Activated T-helper 17 cell treated with anti-CD3 and anti-CD28 coated beads, Interleukin-2, amount 50 U/mL, for 72 hours (primary cell): Measurements from ENCODE around the gene SECISBP2L. TPM values are rescaled to one million over a fixed set of nuclear protein-coding genes. Genes with fewer than 3 reads are reported as not detected.

Experiments used
- ATAC-seq: fragments of 150-1000 bp; cut with Tn5 transposase; replicated peaks from 2 replicates; pipeline ENCODE4 v1.10.0; 2021; ENCODE audit warnings: mild to moderate bottlenecking, moderate library complexity
- H3K27ac Mint-ChIP-seq: one replicate; pipeline ENCODE4 v1.8.0; 2022; ENCODE audit warnings: mixed read lengths
- H3K27me3 Mint-ChIP-seq: one replicate; pipeline ENCODE4 v1.8.0; 2022; ENCODE audit warnings: mixed read lengths
- H3K36me3 Mint-ChIP-seq: one replicate; pipeline ENCODE4 v1.8.0; 2022; ENCODE audit warnings: low read depth, mild to moderate bottlenecking, mixed read lengths
- H3K4me1 Mint-ChIP-seq: one replicate; pipeline ENCODE4 v1.8.0; 2022; ENCODE audit warnings: mixed read lengths
- H3K4me3 Mint-ChIP-seq: one replicate; pipeline ENCODE4 v1.8.0; 2022; ENCODE audit warnings: mild to moderate bottlenecking, mixed read lengths
- H3K9me3 Mint-ChIP-seq: one replicate; pipeline ENCODE4 v1.8.0; 2022; ENCODE audit warnings: mixed read lengths
- total RNA-seq, 2 donors: library from RNA; stranded (reverse); gene quantifications; one replicate each; pipeline ENCODE4 v1.2.3, GENCODE V29; 2022

SECISBP2L gene
- total RNA-seq, 2 donors from 2014 or later: 20.1 to 40.2 TPM

DNA sequence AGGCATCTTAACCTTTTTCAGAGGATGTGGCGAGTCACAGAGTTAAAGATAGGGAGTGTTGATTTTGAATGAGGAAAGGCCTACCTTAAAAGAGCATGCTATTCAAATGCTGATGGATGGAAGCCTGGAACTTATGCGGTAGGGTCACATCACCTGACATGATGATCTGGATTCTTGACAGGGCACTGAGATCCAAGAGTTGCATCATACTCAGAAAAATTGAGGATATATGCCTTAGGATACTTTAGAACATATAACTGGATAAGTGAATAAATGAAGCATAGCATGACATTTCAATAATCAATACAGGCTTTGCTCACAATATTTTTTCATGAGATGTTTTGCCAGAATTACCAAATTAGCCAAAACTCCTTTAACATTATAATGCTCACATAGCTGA, 20.1 kb upstream of the SECISBP2L start:
- Mint-ChIP-seq H3K4me3 (no peak overlapping the region), H3K4me1 (no peaks in the 10 kb centered on the region), H3K27me3 (peaks cover 27% of the 10 kb centered on the region), H3K27ac (no peak overlapping the region), H3K36me3 (no peaks in the 10 kb centered on the region), H3K9me3 (peaks cover 4% of the 10 kb centered on the region)
- no peak for ATAC-seq

- H3K9me3 Mint-ChIP-seq: peaks cover 4% of the 10 kb centered on the region
- no peak overlapping the region for H3K4me3 Mint-ChIP-seq
- H3K27me3 Mint-ChIP-seq: peaks cover 15% of the 10 kb centered on the region
- H3K4me1 Mint-ChIP-seq: no peaks in the 10 kb centered on the region
- H3K27ac Mint-ChIP-seq: no peak overlapping the region
- ATAC-seq: no peak
- H3K36me3 Mint-ChIP-seq: no peaks in the 10 kb centered on the region
Measured at GRCh38 chr15:49064884-49065283, 18.6 kb upstream of the SECISBP2L start.

DNA sequence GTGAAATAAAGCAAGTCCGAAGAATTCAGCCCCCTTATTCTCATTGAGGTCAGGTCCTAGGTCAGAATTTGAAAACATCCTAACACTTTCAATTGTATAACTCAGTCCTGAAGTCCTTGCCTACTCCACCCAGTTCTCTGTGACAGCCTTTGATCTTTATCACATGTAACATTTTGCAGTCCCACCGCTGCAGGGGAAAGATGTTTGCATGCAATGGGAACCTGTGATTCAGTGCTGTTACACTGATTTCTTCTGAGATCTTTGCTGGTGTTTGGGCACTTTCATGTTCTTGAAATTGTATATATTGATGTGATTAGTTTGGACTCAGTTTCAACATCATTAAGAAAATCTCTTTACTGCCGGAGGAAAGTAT, 18.0 kb upstream of the SECISBP2L start:
- H3K36me3 Mint-ChIP-seq: no peaks in the 10 kb centered on the region
- H3K4me1 Mint-ChIP-seq: no peaks in the 10 kb centered on the region
- H3K27me3 Mint-ChIP-seq: peaks cover 8% of the 10 kb centered on the region
- no peak overlapping the region for H3K4me3 Mint-ChIP-seq
- no peak overlapping the region for H3K27ac Mint-ChIP-seq
- ATAC-seq: no peak
- no peaks in the 10 kb centered on the region for H3K9me3 Mint-ChIP-seq

DNA sequence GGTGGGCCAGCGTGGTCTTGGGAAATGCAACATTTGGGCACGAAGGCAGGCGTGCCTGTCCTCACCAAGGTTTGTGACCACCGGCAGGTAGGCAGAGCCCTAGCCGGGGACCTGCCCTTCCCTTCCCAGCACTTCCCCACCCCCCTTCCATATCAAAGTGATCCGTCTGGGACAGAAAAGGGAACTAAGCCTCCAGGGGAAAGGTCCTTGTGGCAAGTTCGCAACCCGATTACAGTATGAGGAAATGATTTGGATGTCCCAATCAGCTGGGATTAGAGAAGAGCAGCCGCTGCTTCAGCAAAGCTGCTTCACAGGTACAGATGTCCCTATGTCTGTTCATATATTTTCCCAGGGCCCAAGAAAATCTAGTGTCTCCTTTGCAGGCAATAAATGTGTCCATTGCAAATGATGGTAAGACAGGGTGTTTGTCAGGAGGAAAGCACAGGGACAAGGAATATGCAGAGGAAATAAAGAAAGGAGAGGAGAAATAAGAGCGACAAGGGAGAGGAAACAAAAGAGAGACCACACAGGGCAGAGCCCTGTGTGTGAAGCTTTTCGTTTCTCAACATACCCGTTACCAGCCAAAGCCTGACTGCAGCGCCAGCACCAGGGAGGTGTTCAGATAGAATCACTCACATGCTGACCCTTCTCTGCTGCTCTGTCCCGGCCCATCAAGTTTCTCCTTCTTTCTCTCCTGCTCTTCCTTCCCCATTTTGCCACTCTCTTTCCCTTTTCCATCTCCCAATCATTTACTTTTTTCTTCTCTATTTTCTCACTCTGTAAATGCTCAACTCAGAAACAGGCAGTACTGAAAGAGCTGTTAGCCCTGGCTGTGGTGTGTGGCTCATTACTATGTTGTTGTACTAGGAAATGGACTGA, 17.4 kb upstream of the SECISBP2L start:
- peaks cover 8% of the 10 kb centered on the region for H3K27me3 Mint-ChIP-seq
- ATAC-seq: no peak
- H3K36me3 Mint-ChIP-seq: no peaks in the 10 kb centered on the region

GRCh38 chr15:49062900-49063299, 16.7 kb upstream of the SECISBP2L start:
- Mint-ChIP-seq H3K4me1 (no peaks in the 10 kb centered on the region), H3K27ac (no peak overlapping the region), H3K9me3 (no peaks in the 10 kb centered on the region), H3K36me3 (no peaks in the 10 kb centered on the region), H3K4me3 (no peak overlapping the region), H3K27me3 (peaks cover 3% of the 10 kb centered on the region)
- ATAC-seq: no peak

More for the DNA sequence above, 17.4 kb upstream of the SECISBP2L start:
- H3K4me3 Mint-ChIP-seq: no peak overlapping the region
- H3K27ac Mint-ChIP-seq: no peak overlapping the region
- H3K4me1 Mint-ChIP-seq: no peaks in the 10 kb centered on the region
- H3K9me3 Mint-ChIP-seq: no peaks in the 10 kb centered on the region

DNA sequence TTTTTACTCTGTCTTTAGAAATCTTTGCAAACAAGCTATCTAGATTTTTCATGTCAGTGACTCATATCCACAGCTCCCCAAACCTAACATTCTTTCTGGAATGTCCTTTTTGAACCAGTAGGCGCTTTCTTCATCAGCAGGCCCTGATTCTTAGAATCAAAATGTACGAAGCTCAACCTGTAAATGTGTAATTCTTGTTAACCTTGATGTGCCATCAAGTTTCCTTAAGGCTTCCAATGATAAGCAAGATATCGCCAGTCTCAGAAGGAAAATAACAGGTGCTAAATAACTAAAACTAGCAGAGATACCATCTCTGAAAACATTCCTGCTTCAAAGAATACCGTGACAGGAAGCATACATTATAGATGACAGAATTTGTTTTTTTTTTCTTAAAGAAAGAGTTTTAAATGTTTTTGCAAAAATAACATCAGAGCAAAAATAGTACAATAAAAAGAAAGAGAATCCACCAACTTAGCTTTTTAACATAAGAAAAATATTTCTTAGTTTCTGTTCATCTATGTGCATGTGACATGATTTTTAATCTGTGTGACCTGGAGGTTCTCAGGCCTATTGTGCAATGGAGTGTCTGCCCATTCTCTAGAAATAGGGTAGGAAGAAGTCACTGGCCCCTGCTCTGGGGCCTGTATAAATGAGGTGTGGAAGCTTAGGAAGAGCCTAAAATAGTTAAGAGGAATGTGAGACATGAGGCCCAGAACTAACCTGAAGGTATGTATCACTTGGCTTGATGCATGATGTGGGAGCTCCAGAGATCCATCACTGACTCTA, 14.7 kb upstream of the SECISBP2L start:
- H3K9me3 Mint-ChIP-seq: no peaks in the 10 kb centered on the region
- no peak overlapping the region for H3K4me3 Mint-ChIP-seq
- H3K4me1 Mint-ChIP-seq: no peaks in the 10 kb centered on the region
- ATAC-seq: no peak
- H3K36me3 Mint-ChIP-seq: no peaks in the 10 kb centered on the region
- no peak overlapping the region for H3K27ac Mint-ChIP-seq
- no peaks in the 10 kb centered on the region for H3K27me3 Mint-ChIP-seq

DNA sequence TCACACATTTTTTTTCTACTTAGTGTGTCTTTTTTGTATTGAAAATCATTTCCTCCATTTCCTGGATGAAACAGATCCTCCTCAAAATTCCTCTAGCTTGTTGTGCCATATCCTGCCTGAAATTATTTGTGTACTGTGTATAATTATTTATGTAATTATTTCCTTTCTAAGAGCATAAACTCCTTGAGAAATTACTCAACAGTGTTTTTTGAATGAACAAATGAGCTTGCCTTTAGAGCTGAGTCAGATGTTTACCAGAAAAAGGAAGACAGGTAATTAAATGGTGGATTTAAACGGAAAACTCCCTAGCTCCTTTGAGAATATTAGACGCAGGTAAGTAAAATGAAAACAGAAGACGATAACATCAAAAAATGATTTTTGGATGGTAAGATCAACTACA, 13.2 kb upstream of the SECISBP2L start:
- ATAC-seq: no peak
- no peaks in the 10 kb centered on the region for H3K36me3 Mint-ChIP-seq
- no peak overlapping the region for H3K27ac Mint-ChIP-seq
- no peak overlapping the region for H3K4me3 Mint-ChIP-seq
- H3K4me1 Mint-ChIP-seq: no peaks in the 10 kb centered on the region
- no peaks in the 10 kb centered on the region for H3K9me3 Mint-ChIP-seq
- no peaks in the 10 kb centered on the region for H3K27me3 Mint-ChIP-seq

DNA sequence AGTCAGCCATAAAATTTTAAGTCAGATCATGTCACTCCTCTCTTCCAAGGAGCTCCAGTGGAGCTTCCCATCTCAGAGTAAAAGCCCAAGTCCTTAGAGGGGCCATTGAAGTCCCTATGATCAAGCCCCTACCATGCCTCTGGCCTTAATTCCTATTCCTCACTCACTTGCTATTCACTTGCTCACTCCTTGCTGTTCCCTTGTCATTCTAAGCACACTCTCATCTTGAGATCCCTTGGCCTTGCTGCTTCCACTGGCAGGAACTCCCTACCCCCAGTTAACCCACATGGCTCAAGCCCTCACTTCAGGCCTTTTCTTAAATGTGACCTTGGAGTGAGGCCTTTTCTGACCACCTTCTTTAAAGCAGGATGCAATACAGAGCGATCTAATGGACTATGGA, 12.3 kb upstream of the SECISBP2L start:
- Mint-ChIP-seq H3K9me3 (no peaks in the 10 kb centered on the region), H3K4me1 (no peaks in the 10 kb centered on the region), H3K4me3 (no peak overlapping the region), H3K36me3 (no peaks in the 10 kb centered on the region), H3K27ac (no peak overlapping the region), H3K27me3 (no peaks in the 10 kb centered on the region)
- ATAC-seq: no peak

DNA sequence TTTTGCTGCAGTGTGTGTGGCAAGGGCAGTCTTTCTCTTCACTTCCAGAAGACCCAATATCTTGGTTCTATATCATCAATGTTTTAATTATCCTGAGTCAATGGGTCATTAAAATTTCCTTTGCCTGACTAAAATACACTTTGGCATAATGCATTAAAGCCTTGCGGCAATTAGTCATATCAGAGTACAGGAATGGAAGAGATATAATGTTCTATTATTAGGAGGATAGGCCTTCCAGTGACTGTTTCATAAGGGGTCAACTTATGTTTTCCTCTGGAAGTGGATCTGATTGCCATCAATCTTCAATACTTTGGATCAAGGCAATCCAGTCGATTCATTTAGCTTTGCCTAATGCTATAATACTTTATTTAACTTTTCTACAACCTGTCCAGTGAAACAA, 9.4 kb upstream of the SECISBP2L start:
- no peak overlapping the region for H3K4me3 Mint-ChIP-seq
- no peaks in the 10 kb centered on the region for H3K4me1 Mint-ChIP-seq
- ATAC-seq: no peak
- H3K27me3 Mint-ChIP-seq: no peaks in the 10 kb centered on the region
- no peak overlapping the region for H3K27ac Mint-ChIP-seq
- no peaks in the 10 kb centered on the region for H3K36me3 Mint-ChIP-seq
- no peaks in the 10 kb centered on the region for H3K9me3 Mint-ChIP-seq

GRCh38 chr15:49052662-49053061, 6.4 kb upstream of the SECISBP2L start:
- no peak for ATAC-seq
- no peaks in the 10 kb centered on the region for H3K4me1 Mint-ChIP-seq
- no peaks in the 10 kb centered on the region for H3K36me3 Mint-ChIP-seq
- no peaks in the 10 kb centered on the region for H3K27me3 Mint-ChIP-seq
- H3K27ac Mint-ChIP-seq: no peak overlapping the region
- no peaks in the 10 kb centered on the region for H3K9me3 Mint-ChIP-seq
- no peak overlapping the region for H3K4me3 Mint-ChIP-seq

DNA sequence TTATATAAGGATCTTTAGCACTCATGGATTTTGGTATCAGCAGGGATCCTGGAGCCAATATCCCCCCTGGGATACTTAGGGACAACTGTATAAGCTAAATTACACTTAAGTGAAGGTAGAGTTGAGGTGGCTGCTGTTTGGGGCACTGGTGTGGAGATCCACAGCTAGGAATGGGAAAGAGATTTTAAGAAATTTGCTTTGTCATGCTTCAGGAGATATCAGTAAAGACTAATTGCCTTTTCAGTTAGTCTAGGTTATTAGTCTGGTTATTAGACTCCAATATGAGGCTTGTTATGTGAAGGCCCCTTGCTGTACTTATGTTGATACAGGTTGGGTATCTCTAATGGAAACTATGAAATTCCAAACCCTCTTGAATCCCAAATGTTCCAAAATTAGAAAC, 1.2 kb upstream of the SECISBP2L start:
- H3K4me3 Mint-ChIP-seq: peak overlapping the region; percentile 97
- peaks cover 4% of the 10 kb centered on the region for H3K4me1 Mint-ChIP-seq
- no peaks in the 10 kb centered on the region for H3K9me3 Mint-ChIP-seq
- H3K27ac Mint-ChIP-seq: no peak overlapping the region
- H3K27me3 Mint-ChIP-seq: no peaks in the 10 kb centered on the region
- H3K36me3 Mint-ChIP-seq: peaks cover 5% of the 10 kb centered on the region
- ATAC-seq: no peak

DNA sequence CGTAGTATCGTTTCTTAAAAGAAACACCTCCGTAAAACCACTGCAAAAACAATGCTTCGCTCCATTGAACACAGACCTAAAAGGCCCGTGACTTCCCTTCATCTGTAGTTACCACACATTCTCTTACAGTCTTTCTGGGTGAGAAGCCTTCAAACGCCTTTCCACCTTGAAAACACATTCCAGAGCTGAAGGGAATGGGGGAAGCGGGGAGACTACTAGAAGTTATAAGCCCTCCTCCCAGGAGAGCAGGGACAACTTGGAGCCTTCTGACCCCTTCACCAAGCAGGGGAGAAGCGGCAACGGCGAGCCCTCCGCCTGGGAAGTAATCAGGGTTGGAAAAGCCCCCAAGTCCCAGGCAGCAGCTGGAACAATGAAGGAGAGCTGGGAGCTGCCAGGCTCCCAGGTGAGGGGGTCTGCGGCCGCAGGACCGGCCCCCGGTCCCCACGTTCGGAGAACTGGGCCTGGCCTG, 461 bp downstream of the SECISBP2L start:
- peak overlapping the region; percentile 97 for H3K4me3 Mint-ChIP-seq
- no peaks in the 10 kb centered on the region for H3K27me3 Mint-ChIP-seq
- H3K9me3 Mint-ChIP-seq: no peaks in the 10 kb centered on the region
- H3K36me3 Mint-ChIP-seq: peaks cover 5% of the 10 kb centered on the region
- H3K27ac Mint-ChIP-seq: peak overlapping the region; percentile 96
- peak; percentile 34 for ATAC-seq
- peaks cover 10% of the 10 kb centered on the region for H3K4me1 Mint-ChIP-seq

GRCh38 chr15:49044766-49045606, 1.3 kb downstream of the SECISBP2L start:
- Mint-ChIP-seq H3K27ac (peak overlapping the region; percentile 96), H3K4me1 (peaks cover 11% of the 10 kb centered on the region), H3K9me3 (no peaks in the 10 kb centered on the region), H3K27me3 (no peaks in the 10 kb centered on the region), H3K36me3 (peaks cover 5% of the 10 kb centered on the region), H3K4me3 (peak overlapping the region; percentile 97)
- ATAC-seq: no peak

GRCh38 chr15:49044002-49044401, 2.2 kb downstream of the SECISBP2L start:
- ATAC-seq: no peak
- Mint-ChIP-seq H3K4me3 (peak overlapping the region; percentile 97), H3K27ac (no peak overlapping the region), H3K36me3 (peaks cover 5% of the 10 kb centered on the region), H3K27me3 (no peaks in the 10 kb centered on the region), H3K4me1 (peaks cover 13% of the 10 kb centered on the region), H3K9me3 (no peaks in the 10 kb centered on the region)
